DMS79 (cell line): ENCODE data around the gene LZTR1.
"Not testable (repeated sequence)": the region's sequence is repeated elsewhere in the genome, so short reads cannot be mapped to it uniquely, and the experiment has no call there.

Experiments
- DNase-seq: peaks from one replicate; lab custom pipeline; 2025; lab: John Stamatoyannopoulos, UW

Gene LZTR1

DNA sequence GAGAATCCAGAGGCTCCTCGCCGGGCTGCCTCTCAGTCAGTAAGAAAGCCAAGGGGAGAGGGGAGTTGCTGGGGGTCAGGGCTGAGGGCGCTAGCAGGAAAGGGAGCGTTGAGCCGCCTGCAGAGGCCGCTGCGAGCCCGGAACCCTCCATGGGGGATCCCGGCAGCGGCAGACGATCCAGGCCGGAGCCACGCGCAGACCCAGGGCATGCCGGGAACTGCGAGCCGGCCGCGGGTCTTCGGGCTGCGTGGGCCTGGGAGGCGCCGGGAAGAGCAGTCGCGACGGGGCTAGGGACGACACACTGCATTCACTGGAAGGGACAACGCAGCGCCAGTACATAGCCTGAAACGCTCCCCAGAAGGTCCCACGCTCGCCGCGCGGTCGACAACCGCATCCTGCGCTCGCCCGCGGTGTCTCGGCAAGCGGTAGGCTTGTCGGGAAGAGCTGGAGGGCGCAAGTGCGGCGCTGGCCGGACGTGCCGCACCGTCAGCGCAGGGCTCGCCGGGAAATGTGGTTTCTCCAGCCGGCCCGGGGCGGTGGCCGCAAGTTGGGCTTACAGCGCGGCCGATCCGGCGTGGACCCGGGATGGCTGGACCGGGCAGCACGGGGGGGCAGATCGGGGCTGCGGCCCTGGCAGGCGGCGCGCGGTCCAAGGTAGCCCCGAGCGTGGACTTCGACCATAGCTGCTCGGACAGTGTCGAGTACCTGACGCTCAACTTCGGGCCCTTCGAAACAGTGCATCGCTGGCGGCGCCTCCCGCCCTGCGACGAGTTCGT lies at the start of gene LZTR1:
Gene LZTR1 (plus strand): TSS at position 511 of the 776 bp plus-strand sequence. CDS start 75 bp downstream, at position 586.
- no peak for DNase-seq

DNA sequence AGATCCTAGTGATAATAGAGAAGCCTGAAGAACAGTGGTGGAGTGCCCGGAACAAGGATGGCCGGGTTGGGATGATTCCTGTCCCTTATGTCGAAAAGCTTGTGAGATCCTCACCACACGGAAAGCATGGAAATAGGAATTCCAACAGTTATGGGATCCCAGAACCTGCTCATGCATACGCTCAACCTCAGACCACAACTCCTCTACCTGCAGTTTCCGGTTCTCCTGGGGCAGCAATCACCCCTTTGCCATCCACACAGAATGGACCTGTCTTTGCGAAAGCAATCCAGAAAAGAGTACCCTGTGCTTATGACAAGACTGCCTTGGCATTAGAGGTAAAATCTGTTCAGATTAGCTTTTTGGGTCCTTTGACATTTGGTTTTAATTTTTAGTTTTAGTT lies 48.2 kb upstream of the LZTR1 start:
- DNase-seq = no peak

DNA sequence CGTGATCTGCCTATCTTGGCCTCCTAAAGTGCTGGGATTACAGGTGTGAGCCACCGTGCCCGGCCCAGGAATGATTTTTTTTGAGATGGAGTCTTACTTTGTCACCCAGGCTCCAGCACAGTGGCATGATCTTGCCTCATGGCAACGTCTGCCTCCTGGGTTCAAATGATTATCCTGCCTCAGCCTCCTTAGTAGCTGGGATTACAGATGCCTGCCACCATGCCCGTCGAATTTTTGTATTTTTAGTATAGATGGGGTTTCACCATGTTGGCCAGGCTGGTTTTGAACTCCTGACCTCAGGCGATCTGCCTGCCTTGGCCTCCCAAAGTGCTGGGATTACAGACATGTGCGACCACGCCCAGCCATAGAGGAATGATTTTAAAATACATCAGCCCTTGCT lies 47.0 kb upstream of the LZTR1 start:
- not testable (repeated sequence) for DNase-seq

DNA sequence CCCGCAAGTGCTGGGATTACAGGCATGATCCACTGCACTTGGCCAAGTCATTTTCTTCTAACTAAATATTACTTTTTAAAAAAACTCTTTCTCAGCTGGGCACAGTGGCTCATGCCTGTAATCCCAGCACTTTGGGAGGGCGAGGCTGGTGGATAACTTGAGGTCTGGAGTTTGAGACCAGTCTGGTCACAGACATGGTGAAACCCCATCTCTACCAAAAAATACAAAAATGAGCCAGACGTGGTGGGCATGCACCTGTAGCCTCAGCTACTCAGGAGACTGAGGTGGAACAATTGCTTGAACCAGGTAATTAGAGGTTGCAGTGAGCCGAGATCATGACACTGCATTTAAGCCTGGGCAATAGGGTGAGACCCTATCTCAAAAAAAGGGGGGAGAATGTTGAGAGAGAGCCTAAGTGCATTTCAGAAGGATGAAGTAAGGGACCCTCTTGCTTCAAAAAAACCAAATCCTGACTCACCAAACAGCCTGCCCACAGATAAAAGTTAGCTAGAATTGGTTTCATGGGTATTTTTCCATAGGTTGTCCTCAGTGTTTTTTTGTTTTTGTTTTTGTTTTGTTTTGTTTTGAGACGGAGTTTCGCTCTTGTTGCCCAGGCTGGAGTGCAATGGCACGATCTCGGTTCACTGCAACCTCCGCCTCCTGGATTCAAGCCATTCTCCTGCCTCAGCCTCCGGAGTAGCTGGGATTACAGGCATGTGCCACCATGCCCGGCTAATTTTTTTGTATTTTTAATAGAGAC lies 46.1 kb upstream of the LZTR1 start:
- not testable (repeated sequence) for DNase-seq

DNA sequence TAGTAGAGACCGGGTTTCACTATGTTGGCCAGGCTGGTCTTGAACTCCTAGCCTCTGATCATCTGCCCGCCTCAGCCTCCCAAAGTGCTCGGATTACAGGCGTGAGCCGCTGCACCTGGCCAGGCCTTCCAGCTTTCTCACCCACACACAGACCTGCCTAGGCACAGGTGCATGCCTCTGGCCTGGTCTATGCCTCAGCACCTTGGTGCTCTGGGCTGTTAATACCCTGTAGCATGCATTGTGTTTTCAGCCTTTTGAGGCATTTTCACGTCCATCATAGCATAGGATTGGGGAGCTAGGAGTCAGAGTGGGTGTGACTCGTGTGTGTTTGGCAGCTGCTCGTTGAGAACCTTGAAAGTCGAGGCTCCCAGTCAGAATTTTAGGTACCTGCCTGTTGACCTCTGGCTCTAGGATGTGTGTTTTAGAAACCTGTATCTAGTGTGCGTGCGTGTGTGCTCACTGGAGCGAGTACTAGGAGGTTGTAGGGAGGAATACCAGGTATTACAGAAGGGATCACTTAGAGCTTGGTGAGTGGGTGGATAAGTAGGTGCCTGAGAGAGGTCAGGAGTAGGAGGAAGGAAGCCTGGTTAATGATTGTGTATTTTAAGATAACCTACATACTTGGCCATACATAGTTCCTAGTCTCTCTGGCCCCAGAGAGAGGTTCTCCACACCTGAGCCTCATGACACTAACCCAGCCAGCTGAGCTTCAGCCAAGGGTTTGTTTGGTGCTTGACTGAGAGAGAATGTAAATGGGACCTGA lies 44.9 kb upstream of the LZTR1 start:
- DNase-seq = no peak

DNA sequence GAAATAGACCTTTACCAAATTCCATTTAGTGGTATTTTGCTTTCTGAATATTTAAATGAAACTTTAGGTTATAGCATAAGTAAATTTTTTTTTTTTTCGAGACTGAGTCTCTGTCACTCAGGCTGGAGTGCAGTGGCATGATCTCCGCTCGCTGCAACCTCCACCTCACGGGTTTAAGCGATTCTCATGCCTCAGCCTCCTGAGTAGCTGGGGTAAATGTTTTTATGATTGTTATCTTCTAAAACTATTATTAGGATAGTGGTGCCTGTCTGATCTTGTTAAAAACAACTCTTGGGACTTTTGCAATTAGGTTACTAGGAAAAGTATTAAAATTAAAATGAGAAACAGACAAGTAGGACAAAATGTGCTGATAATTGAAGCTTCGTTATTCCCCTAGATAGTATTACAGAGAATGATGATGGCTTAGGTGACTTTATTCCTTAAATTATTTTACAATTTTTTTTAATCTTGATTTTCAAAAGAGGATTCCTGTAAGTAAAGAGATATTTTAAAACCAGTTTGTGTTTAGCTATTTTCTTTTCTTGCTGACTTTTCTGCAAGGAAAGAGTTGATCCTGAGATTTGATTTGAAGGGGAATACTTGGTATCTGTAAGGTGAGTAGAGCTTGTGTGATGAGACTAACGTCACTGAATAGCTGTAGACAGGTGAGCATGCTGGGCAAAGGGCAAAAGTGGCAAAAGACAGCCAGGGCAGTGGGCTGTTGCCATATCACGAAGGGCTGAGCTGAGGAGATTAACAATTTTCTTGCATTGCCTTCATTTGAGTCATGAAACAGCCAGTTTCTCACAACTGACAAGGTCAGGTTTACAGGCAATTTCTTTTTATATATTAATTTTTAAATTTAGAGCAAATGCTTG lies 44.1 kb upstream of the LZTR1 start:
- no peak for DNase-seq

DNA sequence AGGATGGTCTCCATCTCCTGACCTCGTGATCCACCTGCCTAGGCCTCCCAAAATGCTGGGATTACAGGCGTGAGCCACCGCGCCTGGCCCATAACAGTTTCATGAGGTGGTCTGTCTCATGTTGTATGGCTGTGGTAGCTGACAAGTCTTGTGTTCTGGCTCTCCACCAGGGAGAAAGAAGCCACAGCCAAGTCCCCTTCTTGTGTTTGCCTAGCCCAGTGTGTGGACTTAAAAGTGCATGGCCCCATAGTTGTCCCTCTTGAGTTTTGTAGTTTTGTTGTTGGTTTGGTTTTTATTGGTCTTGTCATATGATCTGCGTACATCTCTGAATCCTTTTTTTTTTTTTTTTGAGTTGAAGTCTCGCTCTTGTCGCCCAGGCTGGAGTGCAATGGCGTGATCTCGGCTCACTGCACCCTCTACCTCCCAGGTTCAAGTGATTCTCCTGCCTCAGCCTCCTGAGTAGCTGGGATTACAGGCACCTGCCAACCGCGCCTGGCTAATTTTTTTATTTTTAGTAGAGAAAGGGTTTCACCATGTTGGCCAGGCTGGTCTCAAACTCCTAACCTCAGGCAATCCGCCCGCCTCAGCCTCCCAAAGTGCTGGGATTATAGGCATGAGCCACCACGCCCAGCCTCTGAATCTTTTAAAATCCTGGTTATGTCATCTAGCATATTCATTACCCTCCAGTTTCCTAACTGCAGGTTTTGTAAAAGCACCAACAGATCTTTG lies 42.5 kb upstream of the LZTR1 start:
- not testable (repeated sequence) for DNase-seq

DNA sequence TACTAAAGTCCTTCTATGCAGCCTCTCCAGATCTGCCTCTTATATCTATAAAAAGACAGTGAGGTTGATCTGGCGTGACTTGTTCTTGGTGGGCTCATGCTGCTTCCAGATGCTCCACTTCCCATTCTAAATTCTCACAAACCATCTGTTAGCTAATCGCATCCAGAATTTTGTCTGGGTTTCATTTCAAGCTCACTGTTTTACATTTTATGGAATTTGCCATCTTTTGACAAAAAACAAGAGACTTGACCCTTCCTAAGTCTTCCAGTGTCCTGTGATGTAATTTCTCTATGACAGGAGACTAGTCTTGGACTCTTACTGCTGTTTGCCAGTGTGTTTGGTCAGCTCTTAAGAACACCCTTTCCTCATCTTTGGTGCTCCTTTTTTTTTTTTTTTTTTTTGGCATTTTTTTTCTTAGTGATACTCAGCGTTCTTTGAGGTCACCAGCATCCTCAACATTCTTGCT lies 41.9 kb upstream of the LZTR1 start:
- no peak for DNase-seq

DNA sequence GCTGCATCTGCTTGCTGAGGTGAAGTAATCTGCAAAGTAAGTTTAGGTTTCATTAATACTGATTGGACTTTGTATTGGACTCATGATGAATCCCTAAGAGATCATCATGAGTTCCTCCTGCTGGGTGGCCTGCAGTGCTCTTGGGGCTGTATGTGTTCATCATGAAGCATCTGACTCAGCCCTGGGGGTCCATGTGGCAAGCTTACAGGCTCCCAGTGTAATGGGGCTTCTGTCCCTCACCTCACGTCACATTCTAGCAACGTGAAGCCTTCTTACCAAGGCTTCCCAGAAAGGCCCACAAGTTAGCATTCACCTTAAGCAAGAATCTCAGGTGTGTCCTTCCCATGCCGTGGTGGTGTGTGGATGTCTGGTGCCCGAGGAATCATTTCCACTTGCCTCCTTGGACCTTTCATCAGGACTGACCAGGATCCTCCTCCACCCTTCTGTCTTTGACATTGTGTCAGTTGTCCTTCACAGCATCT lies 41.2 kb upstream of the LZTR1 start:
- no peak for DNase-seq

DNA sequence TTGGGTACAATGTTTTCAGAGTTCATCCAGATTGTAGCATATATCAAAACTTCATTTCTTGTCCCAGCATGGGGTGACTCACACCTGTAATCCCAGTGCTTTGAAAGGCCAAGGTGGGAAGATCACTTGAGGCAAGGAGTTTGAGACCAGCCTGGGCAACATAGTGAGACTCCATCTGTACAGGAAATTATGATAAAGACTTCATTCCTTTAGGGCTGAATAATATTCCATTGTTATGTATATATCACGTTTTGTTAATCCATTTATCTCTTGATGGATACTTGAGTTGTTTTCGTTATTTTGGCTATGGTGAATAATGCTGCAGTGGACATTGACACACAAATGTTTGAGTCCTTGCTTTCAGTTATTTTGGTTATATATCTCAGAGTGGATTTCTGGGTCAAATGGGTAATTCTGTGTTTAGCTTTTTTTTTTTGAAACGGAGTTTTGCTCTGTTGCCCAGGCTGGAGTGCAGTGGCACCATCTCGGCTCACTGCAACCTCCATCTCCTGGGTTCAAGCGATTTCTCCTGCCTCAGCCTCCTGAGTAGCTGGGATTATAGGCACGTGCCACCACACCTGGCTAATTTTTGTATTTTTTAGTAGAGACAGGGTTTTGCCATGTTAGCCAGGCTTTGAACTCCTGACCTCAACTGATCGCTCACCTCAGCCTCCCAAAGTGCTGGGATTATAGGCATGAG lies 39.7 kb upstream of the LZTR1 start:
- DNase-seq = not testable (repeated sequence)

DNA sequence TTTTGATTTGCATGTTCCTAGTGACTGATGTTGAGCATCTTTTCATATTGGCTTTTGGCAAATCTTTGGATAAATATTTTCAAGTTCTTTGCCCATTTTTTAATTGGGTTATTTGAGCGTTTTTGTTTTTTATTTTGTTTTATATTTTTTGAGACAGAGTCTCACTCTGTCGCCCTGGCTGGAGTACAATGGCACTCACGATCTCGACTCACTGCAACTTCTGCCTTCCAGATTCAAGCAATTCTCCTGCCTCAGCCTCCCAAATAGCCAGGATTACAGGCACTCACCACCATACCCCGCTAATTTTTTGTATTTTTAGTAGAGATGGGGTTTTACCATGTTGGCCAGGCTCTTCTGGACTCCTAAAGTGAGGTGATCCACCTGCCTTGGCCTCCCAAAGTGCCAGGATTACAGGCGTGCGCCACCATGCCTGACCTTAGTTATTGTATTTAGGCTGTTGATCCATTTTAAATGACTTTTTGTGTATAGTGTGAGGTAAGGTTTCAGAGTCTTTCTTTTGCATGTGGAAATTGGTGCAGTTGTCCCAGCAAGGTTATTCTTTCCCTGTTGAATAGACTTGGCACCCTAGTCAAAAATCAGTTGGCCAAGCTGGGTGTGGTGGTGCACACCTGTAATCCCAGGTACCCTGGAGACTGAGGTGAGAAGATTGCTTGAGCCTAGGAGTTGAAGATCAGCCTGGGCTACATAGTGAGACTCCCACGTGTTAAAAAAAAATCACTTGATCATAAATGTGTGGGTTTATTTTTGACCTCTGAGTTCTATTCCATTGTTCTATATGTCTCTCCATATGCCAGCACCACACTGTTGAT lies 38.8 kb upstream of the LZTR1 start:
- DNase-seq = no peak

DNA sequence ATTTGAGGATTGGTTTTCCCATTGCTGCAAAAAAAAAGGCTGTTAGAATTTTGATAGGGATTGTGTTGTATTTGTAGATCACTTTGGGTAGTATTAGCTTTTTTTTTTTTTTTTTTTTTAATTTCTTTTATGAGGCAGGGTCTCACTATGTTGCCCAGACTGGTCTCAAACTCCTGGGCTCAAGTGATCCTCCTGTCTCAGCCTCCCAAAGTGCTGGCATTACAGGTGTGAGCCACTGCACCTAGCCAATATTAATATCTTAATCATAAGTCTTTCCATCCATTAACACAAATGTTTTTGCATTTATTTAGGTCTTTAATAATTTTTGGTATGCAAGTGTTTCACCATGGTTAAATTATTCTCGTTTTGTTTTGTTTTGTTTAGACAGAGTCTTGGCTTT lies 38.1 kb upstream of the LZTR1 start:
- no peak for DNase-seq

DNA sequence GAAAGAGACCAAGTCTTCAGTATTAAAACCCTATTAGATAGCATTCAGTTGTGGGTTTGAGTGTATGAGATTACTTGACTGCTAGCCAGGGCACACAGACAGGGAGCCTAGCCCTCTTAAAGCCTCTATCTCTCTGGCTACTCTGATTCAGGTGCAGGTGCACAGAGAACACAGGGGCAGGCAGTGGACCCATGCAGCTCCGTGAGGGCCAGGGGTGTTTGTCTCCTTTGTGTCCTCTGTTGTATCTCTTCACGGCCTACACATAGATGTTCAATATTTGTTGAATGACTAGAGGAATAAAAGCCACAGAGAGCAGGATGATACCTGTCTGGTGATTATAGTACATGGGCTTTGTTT lies 36.5 kb upstream of the LZTR1 start:
- DNase-seq = no peak

DNA sequence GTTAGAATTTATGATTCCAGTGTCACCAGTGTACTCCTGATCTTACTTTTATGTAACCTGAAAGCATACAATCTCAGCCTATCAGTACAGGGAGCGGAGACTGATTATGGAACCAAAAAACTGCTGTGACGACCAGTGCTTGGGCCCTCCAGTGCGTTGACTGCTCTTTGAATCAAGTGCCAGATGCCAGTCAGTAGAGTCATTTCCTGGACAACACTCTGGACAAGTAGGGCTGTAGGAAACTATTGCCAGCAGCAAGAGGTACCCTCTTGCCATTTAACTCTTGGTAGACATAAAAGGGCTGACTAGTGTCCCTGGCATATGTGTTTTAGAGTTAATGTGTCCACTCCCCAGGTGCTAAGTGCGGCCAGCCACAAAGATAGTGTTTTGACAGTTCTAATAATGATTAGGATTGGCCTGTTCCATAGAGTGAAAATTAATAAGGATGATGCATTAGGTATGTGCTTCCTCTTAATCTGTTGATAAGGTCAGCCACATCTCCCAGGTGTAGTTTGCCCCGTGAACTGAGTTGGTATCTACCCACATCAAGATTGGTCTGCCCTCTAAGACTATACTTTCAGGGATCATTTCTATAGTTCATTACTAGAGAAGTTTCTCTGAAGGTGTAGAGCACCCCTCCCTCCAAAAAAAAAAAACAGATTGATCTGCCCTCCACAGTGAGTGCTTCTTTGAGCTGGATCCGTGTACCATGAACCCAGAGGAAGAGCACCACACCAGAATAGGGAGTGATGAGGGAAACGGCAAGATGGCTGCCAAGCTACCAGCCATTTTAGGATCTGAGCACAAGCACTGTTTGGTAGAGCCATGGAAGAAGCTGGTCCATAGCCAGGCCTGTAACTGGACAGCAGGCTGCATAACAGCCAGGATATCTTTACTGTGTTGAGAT lies 35.8 kb upstream of the LZTR1 start:
- no peak for DNase-seq

DNA sequence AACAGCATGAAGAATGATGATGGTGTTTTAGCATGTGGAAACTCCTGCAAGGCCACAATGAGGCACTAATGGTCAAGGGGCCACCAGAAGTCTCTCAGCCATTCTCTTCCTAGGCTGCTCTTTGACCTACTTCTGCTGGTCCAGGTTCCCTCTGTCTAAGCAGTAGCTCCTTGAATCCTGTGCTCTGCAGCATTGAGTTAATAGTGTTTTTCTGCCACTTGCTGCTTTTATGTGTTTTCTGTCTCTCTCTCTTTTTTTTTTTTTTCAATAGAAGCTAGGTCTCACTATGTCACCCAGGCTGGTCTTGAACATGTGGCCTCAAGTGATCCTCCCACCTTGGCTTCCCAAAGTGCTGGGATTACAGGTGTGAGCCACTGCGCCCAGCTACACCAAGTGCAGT lies 35.1 kb upstream of the LZTR1 start:
- no peak for DNase-seq

DNA sequence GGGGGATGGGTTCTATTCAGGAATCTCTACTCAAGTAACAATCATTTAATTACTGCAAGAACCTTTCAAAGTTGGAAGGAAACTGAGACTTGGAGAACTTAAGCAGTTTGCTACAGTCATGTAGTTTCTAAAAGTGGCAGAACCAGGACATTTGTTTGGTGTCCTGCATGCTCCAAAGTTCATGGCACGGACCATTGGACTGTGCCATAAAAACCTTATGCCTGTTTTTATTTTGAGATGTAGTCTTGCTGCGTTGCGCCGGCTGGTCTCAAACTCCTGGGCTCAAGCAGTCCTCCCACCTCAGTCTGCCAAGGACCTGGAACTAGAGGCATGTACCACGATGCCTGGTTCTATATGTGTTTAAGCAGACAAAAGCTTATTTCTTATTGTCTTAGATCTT lies 33.6 kb upstream of the LZTR1 start:
- no peak for DNase-seq

DNA sequence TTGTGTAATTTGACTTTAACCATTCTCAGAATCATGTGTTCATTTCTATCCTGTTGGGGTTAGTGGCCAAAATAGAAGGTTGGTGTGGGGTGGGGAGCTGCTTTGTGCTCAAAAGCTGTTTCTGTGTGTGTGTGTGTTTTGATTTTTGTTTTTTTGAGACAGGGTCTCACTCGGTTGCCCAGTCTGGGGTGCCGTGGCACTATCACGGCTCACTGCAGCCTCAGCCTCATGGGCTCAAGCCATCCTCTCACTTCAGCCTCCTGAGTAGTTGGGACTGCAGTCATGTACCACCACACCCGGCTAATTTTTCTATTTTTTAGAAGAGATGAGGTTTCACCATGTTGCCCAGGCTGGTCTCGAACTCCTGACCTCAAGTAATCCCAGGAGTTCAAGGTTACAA lies 33.1 kb upstream of the LZTR1 start:
- DNase-seq = no peak

DNA sequence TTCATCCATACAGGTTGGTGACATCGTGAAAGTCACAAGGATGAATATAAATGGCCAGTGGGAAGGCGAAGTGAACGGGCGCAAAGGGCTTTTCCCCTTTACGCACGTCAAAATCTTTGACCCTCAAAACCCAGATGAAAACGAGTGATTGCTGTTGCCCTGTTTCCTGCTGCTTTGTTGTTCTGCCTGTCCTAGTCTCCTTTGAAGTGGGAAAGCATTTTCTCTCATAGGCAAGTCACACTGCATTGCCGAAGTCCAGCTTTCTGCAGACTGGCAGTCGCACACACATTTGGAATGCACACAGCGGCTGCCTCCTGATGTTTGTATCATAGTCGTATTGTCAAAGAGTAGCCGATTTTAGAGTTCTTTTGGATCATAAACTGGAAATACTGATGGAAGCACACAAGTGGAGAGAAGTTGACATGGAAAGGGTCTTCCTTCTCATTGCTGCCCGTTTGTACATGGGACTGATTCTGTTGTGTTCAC lies 32.4 kb upstream of the LZTR1 start:
- no peak for DNase-seq
